ENCODE results near the gene TAP2. TPM values are rescaled to one million over a fixed set of nuclear protein-coding genes. Genes with fewer than 3 reads are reported as not detected.

TAP2 gene
- total and polyA plus RNA-seq, 2 of the 13 experiments (the other 11 are each of a cell fraction or from before 2014, with no cell fraction given), result 10.3 to 17.6 TPM

DNA sequence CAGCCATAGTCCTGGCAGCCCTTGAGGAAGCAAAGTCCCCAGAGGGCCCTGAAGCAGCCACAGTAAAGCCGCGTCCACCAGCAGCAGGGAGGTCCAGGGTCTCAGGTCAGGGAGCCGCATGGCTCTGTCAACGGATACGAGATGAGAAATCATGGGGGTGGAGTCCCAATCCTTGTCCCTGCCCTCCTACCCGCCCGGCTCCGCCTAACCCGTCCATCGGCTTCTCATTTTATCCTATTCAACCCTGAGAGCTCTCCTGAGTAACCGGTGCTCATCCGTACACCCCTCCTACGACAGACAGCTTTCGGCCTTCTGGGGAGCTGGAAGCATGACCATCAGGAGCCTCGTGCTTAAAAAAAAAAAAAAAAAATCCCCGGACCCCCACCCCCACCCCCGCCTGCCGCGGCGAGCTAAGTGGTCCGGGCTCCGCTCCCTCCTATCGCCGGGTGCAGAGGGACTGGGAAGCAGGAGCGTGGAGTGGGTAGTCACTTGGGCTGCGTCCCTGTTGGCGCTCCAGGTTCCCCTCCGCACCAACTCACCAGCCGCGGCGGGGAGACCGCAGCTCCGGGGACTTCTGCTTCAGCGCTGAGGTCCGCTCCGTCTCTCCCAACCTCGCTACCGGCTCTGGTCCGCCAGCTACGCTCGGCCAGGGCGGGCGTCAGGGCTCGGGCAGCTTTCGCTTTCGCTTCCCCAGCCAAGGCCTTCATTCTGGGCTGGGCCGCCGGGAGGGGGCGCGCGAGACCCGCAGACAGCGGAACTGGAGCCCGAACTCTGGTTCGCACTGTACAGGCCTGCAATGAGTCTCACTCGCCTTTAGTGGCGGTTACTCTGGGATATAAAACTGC, at the start of gene TAP2 (continued):
- TF ChIP-seq, protein P1, sequence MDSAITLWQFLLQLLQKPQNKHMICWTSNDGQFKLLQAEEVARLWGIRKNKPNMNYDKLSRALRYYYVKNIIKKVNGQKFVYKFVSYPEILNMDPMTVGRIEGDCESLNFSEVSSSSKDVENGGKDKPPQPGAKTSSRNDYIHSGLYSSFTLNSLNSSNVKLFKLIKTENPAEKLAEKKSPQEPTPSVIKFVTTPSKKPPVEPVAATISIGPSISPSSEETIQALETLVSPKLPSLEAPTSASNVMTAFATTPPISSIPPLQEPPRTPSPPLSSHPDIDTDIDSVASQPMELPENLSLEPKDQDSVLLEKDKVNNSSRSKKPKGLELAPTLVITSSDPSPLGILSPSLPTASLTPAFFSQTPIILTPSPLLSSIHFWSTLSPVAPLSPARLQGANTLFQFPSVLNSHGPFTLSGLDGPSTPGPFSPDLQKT (CRISPR knock-in tag; IDR thresholded peaks at IDR 0.05; ENCODE audit: borderline replicate concordance), result 0 out of 2 replicates have a peak, but pooled peaks have one; percentile 44
- TF ChIP-seq ZNF672 (CRISPR knock-in tag; IDR thresholded peaks at IDR 0.05) (no peak), DNMT3B (CRISPR knock-in tag; conservative IDR thresholded peaks at IDR 0.05) (no peak), ZKSCAN5 (CRISPR knock-in tag; IDR thresholded peaks at IDR 0.05) (no peak), KLF12 (CRISPR knock-in tag; IDR thresholded peaks at IDR 0.05; ENCODE audit: borderline replicate concordance) (peak; percentile 96), SOX13 (IDR thresholded peaks at IDR 0.05) (no peak), SOX13 (CRISPR knock-in tag; conservative IDR thresholded peaks at IDR 0.05 in 1 of 2, IDR thresholded peaks at IDR 0.05 in 1 of 2) (peak in 1 of 2 experiments; percentile 20; a peak in 1 of 4 replicates), ZNF773 (CRISPR knock-in tag; IDR thresholded peaks at IDR 0.05; ENCODE audit: borderline replicate concordance) (peak; percentile 83; the same call in 1 of the 2 replicates), SNAPC2 (CRISPR knock-in tag; IDR thresholded peaks at IDR 0.05) (no peak), MAFG (CRISPR knock-in tag; IDR thresholded peaks at IDR 0.05) (no peak), YEATS4 (CRISPR knock-in tag; IDR thresholded peaks at IDR 0.05; ENCODE audit: borderline replicate concordance) (peak; percentile 46), LCORL (IDR thresholded peaks at IDR 0.05) (no peak), LCORL (CRISPR knock-in tag; IDR thresholded peaks at IDR 0.05) (peak; percentile 77), ZNF468 (CRISPR knock-in tag; IDR thresholded peaks at IDR 0.05) (no peak), HIVEP1 (CRISPR knock-in tag; IDR thresholded peaks at IDR 0.05) (peak; percentile 51), HCFC1 (IDR thresholded peaks at IDR 0.05; ENCODE audit: low read depth, low read length) (peak; percentile 45; the same call in 1 of the 2 replicates), KLF9 (CRISPR knock-in tag; IDR thresholded peaks at IDR 0.05; ENCODE audit: low read depth) (no peak), SYNCRIP (IDR thresholded peaks at IDR 0.05; ENCODE audit: insufficient read depth, low read depth, low read length) (no peak)
- TF ChIP-seq, protein P2, sequence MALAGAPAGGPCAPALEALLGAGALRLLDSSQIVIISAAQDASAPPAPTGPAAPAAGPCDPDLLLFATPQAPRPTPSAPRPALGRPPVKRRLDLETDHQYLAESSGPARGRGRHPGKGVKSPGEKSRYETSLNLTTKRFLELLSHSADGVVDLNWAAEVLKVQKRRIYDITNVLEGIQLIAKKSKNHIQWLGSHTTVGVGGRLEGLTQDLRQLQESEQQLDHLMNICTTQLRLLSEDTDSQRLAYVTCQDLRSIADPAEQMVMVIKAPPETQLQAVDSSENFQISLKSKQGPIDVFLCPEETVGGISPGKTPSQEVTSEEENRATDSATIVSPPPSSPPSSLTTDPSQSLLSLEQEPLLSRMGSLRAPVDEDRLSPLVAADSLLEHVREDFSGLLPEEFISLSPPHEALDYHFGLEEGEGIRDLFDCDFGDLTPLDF (CRISPR knock-in tag; IDR thresholded peaks at IDR 0.05), result peak; percentile 72
- TF ChIP-seq, protein P3, sequence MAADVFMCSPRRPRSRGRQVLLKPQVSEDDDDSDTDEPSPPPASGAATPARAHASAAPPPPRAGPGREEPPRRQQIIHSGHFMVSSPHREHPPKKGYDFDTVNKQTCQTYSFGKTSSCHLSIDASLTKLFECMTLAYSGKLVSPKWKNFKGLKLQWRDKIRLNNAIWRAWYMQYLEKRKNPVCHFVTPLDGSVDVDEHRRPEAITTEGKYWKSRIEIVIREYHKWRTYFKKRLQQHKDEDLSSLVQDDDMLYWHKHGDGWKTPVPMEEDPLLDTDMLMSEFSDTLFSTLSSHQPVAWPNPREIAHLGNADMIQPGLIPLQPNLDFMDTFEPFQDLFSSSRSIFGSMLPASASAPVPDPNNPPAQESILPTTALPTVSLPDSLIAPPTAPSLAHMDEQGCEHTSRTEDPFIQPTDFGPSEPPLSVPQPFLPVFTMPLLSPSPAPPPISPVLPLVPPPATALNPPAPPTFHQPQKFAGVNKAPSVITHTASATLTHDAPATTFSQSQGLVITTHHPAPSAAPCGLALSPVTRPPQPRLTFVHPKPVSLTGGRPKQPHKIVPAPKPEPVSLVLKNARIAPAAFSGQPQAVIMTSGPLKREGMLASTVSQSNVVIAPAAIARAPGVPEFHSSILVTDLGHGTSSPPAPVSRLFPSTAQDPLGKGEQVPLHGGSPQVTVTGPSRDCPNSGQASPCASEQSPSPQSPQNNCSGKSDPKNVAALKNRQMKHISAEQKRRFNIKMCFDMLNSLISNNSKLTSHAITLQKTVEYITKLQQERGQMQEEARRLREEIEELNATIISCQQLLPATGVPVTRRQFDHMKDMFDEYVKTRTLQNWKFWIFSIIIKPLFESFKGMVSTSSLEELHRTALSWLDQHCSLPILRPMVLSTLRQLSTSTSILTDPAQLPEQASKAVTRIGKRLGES (CRISPR knock-in tag; IDR thresholded peaks at IDR 0.05; ENCODE audit: borderline replicate concordance), result 0 out of 2 replicates have a peak, but pooled peaks have one; percentile 31
- TF ChIP-seq, protein P4, sequence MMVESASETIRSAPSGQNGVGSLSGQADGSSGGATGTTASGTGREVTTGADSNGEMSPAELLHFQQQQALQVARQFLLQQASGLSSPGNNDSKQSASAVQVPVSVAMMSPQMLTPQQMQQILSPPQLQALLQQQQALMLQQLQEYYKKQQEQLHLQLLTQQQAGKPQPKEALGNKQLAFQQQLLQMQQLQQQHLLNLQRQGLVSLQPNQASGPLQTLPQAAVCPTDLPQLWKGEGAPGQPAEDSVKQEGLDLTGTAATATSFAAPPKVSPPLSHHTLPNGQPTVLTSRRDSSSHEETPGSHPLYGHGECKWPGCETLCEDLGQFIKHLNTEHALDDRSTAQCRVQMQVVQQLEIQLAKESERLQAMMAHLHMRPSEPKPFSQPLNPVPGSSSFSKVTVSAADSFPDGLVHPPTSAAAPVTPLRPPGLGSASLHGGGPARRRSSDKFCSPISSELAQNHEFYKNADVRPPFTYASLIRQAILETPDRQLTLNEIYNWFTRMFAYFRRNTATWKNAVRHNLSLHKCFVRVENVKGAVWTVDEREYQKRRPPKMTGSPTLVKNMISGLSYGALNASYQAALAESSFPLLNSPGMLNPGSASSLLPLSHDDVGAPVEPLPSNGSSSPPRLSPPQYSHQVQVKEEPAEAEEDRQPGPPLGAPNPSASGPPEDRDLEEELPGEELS (CRISPR knock-in tag; IDR thresholded peaks at IDR 0.05), result peak; percentile 62; the same call in 1 of the 2 replicates
- TF ChIP-seq, protein P5, sequence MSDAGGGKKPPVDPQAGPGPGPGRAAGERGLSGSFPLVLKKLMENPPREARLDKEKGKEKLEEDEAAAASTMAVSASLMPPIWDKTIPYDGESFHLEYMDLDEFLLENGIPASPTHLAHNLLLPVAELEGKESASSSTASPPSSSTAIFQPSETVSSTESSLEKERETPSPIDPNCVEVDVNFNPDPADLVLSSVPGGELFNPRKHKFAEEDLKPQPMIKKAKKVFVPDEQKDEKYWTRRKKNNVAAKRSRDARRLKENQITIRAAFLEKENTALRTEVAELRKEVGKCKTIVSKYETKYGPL (CRISPR knock-in tag; IDR thresholded peaks at IDR 0.05), result 0 out of 2 replicates have a peak, but pooled peaks have one; percentile 68
